HG03280 (cell line): Measurements from ENCODE around the gene NT5C2.
"Not testable (repeated sequence)": the region's sequence is repeated elsewhere in the genome, so short reads cannot be mapped to it uniquely, and the experiment has no call there.

Experiments used
- ATAC-seq: cut with Tn5 transposase; IDR thresholded peaks from one replicate; pipeline ENCODE4 v1.9.1; 2021; ENCODE audit warnings: mild to moderate bottlenecking, moderate library complexity; ENCODE audit not compliant: unreplicated experiment

Gene NT5C2

DNA sequence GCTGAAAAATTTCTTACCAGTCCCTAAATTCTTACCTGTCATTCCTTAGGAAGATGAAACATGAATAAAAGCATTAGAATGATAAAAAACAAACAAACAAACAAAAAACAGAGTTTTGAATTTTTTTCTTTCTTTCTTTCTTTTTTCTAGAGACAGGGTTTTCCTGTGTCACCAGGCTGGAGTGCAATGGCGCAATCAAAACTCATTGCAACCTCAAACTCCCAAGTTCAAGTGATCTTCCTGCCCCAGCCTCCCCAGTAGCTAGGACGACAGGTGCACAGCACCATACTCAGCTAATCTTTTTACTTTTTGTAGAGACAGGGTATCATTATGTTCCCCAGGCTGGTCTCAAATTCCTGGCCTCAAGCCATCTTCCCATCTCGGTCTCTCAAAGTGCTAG, 26.5 kb downstream of the NT5C2 start:
- ATAC-seq = no peak

DNA sequence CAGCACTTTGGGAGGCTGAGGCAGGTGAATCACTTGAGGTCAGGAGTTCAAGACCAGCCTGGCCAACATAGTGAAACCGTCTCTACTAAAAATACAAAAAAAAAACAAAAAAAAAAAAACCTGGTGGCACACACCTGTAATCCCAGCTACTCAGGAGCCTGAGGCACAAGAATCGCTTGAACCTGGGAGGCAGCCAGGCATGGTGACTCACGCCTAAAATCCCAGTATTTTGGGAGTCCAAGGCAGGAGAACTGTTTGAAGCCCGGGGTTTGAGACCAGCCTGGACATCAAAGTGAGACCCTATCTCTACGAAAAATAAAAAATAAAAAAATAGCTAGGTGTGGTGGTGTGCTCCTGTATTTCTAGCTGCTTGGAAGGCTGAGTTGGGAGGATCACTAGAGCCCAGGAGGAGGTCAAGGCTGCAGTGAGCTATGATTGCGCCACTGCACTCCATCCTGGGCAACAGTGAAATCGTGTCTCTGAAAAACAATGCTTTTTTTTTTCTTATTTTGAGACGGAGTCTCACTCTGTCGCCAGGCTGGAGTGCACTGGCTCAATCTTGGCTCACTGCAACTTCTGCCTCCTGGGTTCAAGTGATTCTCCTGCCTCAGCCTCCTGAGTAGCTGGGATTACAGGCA, 29.2 kb downstream of the NT5C2 start:
- ATAC-seq = not testable (repeated sequence)

DNA sequence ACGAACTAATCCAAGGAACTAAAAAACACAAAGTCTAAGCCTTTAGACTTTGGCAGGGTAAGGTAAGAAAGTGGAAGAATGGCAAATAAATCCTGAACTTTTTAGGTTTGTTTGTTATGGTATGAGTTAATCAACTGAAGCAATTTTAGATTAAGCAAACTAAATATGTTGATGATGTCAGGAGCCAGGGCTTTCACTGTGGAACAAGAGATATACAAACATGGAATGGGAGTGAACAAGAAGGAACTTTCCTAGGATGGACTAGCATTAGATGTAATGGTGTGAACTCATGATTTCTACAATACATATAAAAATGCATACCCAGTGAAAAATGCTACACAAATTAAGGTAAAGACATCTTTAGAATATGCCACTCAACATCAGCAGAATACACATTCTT, 35.8 kb downstream of the NT5C2 start:
- no peak for ATAC-seq

DNA sequence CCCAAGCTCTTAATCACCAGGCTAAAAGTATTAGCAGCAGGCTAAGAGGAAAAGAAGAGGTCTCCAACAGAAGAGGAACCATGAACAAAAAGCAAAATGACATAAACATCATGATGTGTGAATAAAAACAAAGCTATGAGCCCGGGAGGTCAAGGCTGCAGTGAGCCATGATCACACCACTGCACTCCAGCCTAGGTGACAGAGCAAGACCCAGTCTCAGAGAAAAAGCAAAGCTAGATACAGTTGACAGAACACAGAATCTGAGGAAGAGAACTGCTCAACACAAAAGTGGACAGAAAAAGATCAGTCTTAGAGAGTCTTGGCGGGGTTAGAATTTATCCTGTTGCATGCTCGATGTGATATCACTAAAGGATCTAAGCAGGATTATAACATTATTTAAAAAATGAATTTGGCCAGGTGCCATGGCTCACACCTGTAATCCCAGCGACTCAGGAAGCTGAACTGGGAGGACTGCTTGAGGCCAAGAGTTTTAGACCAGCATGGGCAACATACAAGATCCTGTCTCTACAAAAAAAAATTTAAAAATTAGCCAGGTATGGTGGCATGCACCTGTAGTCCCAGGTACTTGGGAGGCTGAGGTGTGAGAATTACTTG, 37.5 kb downstream of the NT5C2 start:
- ATAC-seq = no peak

DNA sequence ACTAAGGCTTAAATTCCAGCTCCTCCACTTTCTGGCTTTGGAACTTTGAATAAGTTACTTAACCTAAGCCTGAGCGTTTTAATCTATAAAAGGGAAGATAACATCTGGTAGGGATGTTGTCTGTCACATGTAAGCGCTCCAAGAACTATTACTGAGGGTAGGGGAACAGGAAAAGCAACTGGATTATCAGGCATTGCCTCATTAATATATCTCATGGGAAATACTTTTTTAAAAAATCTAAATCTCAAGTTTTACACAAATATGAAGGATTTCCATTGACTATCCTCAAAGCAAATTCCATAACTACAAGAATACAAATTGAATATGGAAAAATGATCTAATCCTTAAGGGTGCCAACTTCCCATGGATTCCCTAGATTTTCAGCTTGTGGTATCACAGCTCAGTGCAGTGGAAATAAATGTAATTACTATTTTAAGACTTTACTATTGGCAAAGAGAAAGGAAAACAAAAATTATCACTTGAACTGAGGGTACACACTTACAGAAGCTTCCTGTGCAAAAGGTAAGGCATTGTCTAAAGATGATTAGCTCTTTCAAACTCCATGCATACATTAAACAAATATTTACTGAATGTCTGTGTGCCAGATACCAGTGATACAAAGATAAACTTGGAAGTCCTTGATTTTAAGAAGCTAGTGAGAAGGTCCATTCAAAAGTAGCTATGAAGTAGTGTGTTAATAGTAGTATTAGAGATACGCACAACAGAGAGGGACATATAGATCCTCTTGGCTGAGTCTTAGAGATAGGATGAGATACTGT, 38.4 kb downstream of the NT5C2 start:
- ATAC-seq = no peak

DNA sequence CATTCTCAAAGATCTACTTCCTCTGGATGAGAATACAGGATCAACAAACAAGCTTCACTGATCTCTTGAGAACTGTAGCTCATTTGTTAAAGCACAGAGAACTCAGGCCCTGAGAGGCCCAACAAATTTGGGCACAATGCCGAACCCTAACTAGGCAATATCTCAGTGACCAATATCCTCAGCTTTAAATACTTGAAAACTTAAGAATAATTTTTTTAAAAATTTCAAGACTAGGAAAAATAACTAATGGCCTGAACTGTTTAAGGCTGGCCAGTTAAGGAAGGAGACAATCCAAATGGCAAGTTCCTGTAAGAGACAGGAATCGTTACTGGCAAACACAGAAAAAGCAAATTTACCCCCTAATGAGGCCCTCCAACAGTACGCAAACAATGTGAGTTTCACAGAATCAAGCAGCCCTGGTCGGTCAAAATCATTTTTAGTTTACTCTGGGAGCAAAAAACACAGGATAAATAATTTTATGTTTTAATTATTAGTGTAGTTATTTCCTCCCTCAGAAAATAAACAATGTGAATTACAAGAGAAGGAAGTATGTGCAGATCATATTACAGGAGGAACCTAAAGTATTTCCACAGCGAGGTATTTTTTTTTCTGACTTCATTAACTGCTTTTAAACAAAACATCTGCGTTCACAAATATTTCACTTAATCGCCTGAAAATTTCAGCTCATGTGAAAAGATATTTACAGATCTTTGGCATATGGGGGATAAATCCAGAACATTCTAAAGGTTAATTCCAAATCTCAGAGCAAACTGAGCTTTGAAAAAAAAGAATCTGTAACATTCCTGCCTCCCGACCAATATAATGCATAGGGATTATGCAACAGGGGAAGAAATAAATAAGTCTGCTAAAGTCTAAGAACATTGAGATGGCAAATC, 39.5 kb downstream of the NT5C2 start:
- no peak for ATAC-seq

DNA sequence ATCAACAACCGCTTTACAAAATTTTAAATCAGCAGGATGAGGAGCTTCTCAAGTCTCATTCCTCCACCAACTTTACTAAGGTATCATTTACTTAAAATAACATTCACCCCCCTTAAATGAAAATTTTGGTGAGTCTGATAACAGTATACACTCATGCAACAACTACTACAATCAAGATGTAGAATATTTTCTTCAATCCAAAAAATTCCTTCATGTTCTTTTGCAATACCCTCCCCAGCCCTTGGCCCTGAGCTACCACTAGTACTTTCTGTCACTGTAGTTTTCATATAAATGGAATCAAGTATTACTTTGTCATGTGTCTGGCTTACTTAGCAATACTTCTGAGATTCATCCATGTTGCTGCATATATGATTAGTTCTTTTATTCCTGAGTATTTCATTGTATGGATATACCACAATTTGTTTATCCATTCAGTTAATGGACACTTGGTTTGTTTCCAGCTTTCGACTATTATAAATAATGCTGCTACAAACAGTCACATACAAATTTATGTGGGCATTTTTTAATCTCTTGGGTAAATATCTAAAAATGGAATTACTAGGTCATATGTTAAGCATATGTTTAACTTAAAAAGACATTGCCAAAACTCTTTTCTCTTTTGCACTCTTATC, 43.0 kb downstream of the NT5C2 start:
- ATAC-seq = no peak

DNA sequence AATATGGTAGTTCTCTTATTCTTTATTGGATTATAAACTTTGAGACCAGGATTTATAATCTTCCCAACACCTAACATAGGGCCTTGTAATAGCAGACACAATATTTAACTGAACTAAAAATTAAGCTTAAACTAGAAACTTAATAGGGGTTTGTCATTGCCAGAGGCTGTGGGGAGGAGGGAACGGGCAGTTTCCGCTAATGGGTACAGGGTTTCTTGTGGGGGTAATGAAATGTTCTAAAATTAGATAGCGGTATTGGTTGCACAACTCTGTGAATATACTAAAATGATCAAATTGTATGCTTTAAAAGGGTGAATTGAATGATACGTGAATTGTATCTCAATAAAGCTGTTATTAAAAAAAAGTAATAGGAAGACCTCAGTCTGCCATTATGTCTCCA, 45.4 kb downstream of the NT5C2 start:
- no peak for ATAC-seq

DNA sequence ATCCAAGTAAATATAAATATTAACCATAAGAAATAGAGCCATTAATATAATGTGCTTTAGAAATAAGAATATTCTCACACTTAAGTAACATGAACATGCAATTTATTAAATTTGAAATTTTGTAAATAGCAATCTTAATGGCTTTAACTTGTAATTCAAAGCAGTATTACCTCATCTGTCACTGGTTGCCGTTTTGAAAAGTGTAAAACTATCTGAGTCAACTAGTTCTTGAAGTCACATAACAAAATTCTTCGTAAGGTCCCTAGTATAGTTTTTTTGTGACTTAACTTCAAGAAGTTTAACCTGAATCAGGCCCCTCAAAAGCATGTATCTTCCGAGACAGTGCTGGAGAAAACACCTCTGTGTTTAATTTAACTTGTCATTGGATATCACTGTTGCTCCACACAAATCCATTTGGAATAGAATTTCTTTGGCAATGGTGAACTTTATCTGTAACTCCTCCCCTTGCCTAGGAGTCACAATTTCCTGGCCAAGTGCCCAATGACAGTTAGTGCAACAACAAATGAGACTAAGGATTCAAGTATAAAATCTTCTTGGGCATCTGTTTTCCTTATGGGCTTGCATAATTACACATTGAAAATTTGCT, 47.1 kb downstream of the NT5C2 start:
- ATAC-seq = no peak

DNA sequence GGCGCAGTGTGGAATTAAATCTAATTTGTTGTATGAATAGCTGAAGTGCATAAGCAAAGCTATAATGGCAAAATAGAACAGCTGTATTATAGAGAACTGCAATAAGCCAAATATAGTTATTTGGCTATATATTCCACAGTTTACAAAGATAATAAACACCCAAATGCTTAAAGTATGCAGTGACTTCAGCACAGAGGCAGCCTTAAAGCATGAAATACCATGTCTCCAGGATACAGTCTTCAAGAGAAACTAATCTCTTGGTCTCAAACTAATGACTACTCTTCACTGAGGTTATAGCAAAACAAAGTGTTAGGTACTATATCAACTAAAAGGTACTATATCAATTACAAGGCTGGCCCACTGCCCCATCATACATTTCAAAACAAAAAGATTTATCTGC, 48.0 kb downstream of the NT5C2 start:
- ATAC-seq = no peak

DNA sequence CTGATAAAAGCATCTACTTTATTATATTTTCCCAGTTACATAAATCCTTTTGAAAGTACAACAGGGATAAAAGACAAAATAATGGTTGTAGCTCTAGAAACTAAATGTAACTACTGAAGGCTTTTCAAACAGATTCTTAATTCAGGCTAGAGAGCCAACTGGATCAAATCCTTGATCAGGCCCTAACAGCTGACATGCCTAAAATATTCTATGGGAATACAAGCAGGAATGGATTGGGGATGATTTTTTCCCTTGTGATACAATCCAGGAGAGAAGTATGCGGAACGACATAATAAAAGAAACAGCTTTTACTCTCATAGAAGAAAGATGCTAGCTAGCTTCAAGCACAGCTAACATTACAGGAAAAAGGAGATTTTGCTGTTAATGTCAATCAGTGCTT, 49.0 kb downstream of the NT5C2 start:
- ATAC-seq = no peak

DNA sequence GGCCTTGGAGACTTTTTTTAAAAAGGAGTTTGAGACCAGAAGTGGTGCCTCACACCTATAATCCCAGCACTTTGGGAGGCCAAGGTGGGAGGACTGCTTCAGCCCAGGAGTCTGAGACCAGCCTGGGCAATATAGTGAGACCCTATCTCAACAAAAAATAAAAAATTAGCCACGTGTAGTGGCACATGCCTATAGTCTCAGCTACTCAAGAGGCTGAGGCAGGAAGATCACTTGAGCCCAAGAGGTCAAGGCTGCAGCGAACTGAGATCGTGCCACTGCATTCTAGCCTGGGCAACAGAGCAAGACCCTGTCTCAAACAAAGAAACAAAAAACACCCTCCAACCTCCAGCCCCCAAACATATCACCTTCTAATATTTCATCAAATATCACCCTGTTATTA, 49.4 kb downstream of the NT5C2 start:
- not testable (repeated sequence) for ATAC-seq

DNA sequence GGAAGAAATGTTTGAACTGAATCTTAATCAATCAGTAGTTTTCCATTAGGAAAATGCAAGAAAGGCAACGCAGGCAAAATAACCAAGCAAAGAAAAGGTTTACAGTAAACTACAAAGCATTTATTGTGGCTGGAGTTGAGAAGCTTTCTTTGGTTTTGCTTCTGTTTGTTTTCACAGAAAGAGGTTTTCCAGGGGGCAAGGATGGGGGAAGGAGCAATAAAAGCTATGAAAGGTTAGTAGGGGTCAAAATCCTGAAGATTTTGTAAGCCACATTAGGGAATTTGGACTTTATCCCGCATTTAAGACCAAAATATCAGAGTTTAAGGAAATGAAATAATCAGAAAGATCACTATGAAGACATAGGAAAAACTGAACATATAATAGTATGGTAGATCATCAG, 51.1 kb downstream of the NT5C2 start:
- ATAC-seq = no peak

DNA sequence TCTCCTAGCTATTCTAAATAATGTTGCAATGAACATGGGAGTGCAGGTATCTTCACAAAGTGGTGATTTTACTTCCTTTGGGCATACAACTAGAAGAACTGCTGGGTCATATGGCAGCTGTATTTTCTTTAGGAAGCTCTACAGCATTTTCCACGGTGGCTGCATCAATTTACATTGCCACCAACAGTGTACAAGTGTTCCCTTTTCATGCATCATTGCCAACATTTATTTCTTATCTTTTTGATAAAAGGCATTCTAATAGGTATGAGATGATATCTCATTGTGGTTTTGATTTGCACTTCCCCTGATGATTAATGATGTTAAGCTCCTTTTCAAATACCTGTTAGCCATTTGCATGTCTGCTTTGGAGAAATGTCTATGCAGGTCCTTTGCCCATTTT, 52.6 kb downstream of the NT5C2 start:
- no peak for ATAC-seq

DNA sequence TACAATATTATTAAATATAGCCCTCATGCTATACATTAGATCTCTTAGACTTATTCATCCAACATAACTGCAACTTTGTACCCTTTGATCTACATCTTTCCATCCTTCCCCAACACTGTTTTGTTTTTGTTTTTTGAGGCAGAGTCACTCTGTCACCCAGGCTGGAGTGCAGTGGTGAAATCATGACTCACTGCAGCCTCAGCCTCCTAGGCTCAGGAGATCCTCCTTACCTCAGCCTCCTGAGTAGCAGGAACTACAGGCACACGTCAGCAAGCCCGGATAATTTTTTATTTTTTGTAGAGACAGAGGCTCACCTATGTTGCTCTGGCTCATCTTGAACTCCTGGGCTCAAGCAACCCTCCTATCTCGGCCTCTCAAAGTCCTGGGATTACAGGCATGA, 53.3 kb downstream of the NT5C2 start:
- no peak for ATAC-seq

DNA sequence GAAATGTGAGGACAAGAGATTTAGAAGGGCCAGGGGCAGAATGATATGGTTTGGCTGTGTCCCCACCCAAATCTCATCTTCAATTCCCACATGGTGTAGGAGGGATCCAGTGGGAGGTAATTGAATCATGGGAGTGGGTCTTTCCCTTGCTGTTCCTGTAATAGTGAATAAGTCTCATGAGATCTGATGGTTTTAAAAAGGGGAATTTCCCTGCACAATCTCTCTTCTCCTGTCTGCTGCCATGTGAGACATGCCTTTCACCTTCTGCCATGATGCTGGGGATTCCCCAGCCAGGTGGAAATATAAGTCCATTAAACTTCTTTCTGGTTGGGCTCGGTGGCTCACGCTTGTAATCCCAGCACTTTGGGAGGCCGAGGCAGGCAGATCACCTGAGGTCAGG, 57.9 kb downstream of the NT5C2 start:
- ATAC-seq = not testable (repeated sequence)

DNA sequence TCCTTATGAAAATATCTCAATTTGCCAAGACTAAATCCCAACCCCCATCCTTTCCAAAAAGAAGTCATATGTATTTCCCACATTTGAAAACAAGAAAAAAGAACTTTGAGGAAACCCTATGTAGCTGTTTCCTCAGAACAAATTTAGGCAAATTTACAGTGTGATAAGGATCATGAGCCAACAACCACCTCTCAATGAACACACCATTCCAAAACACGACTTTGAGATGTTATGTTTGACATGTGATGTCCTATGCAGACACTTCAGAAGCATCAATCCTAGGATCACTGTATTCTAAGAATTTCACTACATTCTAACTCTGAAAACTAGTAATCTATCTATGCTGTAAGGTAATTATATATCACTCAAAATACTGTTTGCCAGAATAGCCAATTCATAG, 62.2 kb downstream of the NT5C2 start:
- ATAC-seq = no peak

DNA sequence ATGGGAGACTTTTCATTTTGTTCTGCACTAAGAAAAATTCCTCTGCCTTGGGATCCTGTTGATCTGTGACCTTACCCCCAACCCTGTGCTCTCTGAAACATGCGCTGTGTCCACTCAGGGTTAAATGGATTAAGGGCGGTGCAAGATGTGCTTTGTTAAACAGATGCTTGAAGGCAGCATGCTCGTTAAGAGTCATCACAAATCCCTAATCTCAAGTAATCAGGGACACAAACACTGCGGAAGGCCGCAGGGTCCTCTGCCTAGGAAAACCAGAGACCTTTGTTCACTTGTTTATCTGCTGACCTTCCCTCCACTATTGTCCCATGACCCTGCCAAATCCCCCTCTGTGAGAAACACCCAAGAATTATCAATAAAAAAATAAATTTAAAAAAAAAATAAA, 62.9 kb downstream of the NT5C2 start:
- not testable (repeated sequence) for ATAC-seq

DNA sequence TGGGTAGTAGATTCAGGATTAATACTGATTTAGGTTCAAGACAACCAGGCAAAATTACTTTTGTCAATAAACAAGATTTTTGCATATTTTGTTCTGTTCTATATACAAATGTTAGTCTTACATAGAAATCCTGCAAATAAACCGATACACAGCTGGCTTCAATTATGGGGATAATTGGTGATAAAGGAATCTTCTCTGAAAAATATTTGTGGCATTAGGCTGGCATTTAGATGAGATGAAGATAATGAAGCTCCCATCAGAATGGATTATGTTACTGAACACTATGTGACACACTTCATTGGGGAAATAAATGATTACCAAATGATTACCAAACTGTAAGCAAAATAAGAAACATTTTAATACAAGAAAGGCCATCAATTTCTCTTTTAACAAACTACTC, 65.8 kb downstream of the NT5C2 start:
- no peak for ATAC-seq
